Measurements from ENCODE around the gene ARSI.

- TF ChIP-seq CTCF (conservative IDR thresholded peaks at IDR 0.05) (no peak), ZFX (IDR thresholded peaks at IDR 0.05) (no peak)
These were observed 25.8 kb upstream of the ARSI start for GRCh38 chr5:150328515-150328914.
